Measurements from ENCODE around the gene SPATA20.

DNA sequence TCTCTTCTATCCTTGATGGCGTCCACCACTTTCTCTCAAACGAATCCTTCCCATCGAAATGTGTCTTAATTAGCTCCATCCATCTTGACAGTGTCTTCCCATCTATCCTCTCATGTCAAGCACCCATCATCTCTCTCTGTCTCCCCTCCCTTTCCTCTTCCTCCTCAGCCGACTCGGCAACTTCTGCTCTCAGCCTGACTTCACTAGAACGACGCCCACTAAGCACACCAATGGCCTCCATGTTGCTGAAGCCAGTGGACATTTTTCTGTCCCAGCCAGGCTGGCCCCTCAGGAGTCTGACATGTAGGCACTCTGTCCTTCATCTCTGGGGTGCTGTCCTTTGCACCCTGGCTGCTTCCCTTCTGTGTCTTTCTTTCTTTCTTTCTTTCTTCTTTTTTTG is 2.5 kb upstream of the SPATA20 start:
- TF ChIP-seq, protein P1, sequence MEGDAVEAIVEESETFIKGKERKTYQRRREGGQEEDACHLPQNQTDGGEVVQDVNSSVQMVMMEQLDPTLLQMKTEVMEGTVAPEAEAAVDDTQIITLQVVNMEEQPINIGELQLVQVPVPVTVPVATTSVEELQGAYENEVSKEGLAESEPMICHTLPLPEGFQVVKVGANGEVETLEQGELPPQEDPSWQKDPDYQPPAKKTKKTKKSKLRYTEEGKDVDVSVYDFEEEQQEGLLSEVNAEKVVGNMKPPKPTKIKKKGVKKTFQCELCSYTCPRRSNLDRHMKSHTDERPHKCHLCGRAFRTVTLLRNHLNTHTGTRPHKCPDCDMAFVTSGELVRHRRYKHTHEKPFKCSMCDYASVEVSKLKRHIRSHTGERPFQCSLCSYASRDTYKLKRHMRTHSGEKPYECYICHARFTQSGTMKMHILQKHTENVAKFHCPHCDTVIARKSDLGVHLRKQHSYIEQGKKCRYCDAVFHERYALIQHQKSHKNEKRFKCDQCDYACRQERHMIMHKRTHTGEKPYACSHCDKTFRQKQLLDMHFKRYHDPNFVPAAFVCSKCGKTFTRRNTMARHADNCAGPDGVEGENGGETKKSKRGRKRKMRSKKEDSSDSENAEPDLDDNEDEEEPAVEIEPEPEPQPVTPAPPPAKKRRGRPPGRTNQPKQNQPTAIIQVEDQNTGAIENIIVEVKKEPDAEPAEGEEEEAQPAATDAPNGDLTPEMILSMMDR (conservative IDR thresholded peaks at IDR 0.05), result no peak
- no peak for TF ChIP-seq ZFX (IDR thresholded peaks at IDR 0.05)
